Activated CD8-positive, alpha-beta memory T cell treated with anti-CD3 and anti-CD28 coated beads, Interleukin-2, amount 50 U/mL, for 4 hours (primary cell): ENCODE data around the gene TMEM119.
"Not testable (repeated sequence)": the region's sequence is repeated elsewhere in the genome, so short reads cannot be mapped to it uniquely, and the experiment has no call there.

Experiments
- DNase-seq: peaks from one replicate; pipeline ENCODE4 v3.0.0-alpha.2; 2020

TMEM119 gene

GRCh38 chr12:108598553-108599250, 818 bp upstream of the TMEM119 start:
- DNase-seq, result no peak

- no peak for DNase-seq
These were observed 878 bp downstream of the TMEM119 start for GRCh38 chr12:108596854-108597558.

DNA sequence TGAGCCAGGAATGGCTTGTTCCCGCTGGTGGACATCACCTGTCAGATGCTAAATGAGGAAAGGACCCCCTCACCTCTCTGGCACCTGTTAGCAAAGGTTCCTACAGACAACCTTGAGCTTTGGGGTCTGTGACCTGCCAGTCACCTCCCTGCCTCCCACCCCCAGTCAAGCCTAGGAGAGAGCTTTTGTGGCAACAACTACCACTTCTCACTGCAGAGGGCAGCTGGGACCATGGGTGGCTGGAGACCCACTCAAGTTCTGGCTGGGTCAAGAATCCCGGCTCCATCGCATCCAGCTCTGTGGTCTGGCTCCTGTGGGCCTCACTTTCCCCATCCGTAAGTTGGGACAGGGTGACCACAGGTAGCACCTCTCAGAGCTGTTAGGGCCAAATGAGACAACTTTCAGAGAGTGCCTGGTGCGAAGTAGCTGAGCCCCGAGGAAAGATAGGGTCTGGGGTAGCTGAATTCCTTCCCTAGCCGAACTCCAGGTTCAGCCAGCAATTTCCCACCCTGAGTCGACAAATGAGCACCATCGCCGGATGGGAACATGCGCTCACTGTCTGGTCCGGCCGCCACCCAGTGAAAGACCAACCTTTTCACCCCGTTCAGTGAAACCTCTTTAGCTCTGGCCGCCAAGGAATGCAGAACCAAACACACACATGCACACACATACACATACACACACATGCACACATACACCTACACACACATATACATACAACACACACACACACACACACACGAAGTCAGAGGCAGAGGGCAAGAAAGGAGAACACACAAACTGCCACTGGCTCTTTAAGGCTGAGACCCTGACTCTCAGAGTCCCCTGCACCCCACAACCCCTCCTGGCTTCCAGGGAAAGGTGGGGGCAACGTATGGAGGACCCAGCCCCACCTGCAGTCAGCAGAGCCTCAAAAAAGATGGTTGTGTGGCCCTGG, 1.9 kb downstream of the TMEM119 start:
- no peak for DNase-seq

- DNase-seq, result no peak
These were observed 2.7 kb downstream of the TMEM119 start for GRCh38 chr12:108594960-108595710.

GRCh38 chr12:108594323-108594903, 3.5 kb downstream of the TMEM119 start:
- no peak for DNase-seq

DNA sequence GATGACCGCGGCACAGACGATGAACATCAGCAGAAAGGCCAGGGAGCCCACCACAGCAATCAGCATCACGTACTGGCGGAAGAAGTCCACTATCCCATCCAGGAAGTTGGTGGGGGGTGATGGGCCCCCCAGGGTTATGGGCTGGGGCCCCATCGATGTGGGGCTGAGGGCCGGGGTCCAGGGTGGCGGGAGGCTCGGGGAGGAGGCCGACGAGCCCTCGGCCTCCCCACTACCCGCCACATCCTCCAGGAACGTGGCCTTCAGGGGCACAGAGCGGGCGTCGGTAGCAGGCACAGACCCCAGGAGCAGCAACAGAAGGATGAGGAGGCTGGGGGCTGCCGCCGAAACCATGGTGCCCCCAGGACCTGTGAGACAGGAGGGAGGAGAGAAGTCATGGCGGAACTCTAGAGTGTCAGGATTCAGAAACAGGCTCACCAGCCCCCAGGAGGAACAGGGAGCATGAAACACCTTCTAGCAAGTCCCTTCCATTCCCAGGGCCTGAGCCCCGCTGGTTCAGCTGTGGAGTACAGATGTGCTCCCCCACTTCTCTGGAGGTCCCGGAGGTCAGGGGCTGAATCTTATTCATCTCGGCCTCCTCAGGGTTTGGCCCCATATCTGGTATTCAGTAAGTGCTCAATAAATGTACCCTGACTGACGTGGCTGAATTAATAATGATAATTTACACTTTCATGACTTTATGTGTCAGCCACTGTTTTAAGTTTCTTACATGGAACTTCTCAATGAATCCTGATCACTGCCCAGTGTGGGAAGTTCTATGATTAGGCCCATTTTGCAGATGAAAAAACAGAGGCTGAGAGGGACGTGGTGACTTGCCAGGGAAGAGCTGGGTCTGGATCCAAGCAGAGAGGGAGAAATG, 5.6 kb downstream of the TMEM119 start:
- DNase-seq, result no peak

GRCh38 chr12:108591267-108591980, 6.5 kb downstream of the TMEM119 start:
- no peak for DNase-seq

DNA sequence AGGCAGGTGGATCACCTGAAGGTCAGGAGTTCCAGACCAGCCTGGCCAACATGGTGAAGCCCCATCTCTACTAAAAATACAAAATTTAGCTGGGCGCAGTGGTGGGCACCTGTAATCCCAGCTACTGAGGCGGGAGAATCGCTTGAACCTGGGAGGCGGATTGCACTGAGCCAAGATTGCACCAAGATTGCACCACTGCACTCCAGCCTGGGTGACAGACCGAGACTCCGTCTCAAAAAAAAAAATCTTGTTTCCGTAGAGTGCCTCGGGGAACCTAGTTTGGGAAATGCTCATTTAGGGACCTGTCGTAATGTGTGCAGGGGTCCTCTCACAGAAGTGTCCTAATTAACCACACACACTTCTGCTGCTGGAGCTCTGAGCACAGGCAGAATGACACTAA, 7.4 kb downstream of the TMEM119 start:
- not testable (repeated sequence) for DNase-seq

DNA sequence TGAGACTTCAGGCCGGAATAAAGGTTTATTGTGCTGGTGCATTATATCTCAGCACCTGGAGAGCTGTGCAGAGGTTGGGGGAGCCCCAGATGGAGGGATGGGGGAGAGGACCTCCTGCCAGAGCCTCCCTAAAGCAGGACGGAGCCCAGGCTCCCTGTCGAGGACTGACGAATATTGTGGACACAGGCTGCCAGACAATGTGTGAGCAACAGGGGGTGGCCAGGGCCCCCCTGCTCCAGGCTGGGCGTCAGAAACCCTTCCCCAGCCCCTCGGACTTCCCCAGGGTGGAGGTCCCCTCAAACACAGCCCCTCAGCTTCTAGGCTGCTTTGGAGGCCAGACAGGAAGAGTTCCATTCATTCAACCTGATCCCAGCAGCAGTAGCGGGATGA, 8.0 kb downstream of the TMEM119 start:
- no peak for DNase-seq

DNA sequence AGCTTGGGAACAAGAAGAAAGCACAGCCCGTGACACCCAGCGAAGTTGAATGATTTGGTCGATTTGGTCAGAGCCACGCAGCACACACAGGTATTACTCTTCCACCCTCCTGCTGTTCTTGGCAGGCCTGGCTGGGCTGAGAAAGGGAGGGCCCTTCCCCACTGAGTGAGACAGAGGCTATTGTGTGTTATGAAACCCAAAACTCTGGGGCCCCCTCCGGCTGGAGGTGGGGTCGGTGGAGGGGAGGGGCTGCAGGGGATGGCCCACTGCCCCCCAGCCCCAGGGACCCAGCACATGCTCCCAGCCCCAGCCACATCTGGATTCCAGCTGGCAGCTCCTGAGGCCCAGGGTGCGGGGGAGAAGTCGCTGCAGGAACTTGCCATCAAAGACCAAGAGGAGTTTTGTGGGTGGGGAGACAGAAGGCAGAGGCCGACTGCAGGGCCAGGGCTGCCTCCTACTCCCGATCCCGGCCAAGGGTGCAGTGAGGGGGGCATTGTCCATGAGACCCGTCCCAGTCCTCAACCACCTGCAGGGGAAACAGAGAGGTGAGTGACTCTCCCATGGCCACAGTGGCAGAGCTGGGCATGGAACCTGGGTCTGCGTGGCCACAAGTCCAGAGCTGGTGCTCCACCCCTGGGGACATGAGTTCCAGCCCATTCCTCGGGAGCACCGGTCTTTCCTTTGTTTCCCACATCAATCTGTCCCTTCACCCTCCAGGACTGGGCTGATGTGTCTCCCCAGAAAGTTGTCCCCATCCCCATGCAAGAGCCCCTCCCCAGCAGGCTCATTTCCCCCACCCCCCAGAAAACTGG, 8.7 kb downstream of the TMEM119 start:
- no peak for DNase-seq

GRCh38 chr12:108587826-108588225, 10.1 kb downstream of the TMEM119 start:
- DNase-seq, result no peak

DNA sequence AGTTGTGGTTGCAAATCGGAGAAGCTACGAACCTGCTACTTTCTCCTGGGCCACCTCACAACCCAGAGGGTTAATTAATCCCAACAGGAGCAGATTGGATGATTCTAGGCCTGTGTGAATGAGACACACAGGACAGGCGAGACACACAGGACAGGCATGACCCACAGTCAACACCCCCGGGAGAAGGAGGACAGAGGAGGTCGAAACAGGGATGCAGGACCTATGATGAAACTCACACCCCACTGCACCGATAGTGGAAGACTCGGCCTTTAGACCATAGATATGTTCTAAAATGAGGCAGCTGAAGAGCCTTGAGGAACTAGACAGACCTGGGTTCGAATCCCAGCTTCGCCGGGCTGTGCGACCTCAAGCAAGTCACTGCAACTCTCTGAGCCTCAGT, 11.6 kb downstream of the TMEM119 start:
- DNase-seq, result no peak

DNA sequence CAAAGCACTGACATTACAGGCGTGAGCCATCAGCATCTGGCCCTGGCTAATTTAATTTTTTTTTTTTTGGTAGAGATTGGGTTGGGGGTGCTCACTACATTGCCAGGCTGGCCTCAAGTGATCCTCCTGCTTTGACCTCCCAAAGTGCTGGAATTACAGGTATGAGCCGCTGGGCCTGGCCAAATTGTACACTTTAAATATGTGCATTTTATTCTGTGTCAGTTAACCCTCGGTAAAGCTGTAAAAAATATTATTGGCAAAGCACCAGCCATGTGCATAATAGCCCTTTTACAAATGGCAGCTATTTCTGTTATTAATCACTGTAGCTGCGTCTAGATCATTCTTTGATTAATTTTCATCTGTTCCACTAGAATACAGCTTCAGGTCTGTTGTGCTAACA, 12.0 kb downstream of the TMEM119 start:
- no peak for DNase-seq

DNA sequence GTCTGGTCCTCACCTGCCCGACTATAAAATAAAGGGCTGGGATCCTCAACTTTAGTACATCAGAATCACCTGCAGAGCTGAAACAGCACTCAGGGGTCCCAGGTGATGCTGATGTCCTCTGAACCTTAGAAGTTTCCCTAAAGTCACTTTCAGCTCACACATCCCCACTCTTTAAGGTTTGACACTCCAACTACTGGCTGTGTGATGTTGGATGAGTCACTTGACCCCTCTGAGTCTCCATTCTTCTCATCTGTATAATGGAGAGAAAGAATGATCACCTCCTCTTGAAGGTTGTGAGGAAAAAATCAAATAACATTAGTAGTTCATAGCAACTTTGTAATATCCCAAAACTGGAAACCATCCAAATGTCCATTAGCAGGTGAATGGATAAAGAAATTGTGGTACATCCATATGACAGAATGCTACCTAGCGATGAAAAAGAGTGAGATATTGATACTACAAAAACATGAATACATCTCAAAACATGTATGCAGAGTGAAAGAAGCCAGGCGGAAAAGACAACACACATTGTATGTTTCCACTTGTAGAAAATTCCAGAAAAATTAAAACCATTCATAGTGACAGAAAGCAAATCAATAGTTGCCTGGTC, 13.3 kb downstream of the TMEM119 start:
- DNase-seq, result no peak

DNA sequence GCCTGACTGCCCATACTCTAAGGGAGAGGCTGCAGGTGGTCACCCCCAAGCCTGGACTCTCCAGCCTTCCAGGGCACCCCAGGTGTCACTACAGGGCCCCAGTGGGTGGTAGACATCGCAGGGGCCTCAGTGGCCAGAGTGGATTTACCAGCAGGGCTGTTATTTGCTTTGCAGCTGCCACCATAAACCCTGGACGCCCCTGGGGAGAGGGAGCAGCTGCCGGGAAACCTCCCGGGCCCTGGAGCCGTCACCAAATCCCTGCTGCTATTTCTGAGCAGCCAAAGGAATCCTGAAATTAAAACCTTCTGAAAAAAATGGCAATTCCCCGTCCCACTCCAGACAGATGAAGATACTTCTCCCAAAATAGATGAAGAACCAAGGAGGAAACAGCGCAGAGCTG, 13.9 kb downstream of the TMEM119 start:
- DNase-seq, result no peak

DNA sequence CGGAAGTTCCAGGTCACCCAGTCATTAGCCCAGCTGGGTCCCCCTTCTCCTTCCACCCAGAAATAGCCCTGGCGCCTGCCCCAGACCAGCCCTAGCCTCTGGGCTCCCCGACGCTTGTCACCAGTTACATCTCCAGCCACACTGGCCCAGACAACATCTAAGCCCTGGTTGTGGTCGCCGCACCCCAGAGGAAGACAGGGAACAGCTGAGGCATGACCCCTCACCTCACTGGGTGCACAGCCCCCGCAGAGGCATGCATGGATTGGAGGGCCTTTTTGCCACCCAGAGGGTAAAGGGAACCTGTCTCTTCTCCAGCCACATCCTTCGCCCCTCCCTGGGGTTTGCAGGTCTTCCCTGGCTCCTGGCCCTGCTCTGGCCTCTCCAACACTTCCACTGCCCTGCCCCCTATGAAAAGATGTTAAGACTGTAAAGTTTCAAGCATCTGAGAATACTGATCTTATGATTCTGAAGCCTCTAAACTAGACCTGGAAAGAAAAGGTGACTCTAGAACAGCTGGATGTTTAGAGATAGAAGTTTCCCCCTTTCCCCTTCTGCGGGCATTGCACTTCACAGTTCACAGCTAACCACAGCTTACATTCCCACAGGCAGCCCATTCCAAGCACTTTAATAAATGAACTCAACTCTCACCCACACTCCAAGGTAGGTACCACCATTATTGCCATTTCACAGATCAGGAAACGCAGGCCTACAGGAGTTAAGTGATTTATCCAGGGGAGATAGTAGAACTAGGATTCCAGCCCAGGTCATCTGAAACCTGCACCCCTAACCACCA, 14.7 kb downstream of the TMEM119 start:
- no peak for DNase-seq

GRCh38 chr12:108582509-108582908, 15.4 kb downstream of the TMEM119 start:
- DNase-seq, result no peak
